Retina (tissue), 1 donor: ENCODE measurements around the gene AIM2.

Source experiments
- DNase-seq: peaks from one replicate; pipeline ENCODE4 v3.0.0-alpha.2; 2016

Gene AIM2

GRCh38 chr1:159014003-159014571 is 62.5 kb downstream of the AIM2 start:
- DNase-seq, result no peak

- peak; percentile 33 for DNase-seq
Observed at GRCh38 chr1:159012495-159012894, 64.1 kb downstream of the AIM2 start.
